Gastroesophageal sphincter (tissue), 3 donors: ENCODE results near the gene SERPINI1.

Experiments used
- CTCF ChIP-seq, 4 experiments: fragments of 200-600 bp in 2 of 4; fragments of 450-650 bp in 2 of 4; sonication (generic) in 1 of 4; IDR thresholded peaks; one replicate each; pipeline ENCODE4 v1.5.1; 2017 to 2019; ENCODE audit warnings: antibody characterized with exemption in 4 of 4, mild to moderate bottlenecking in 2 of 4, moderate library complexity in 2 of 4
- EP300 ChIP-seq: sonication (generic); formaldehyde crosslinking; IDR thresholded peaks from one replicate; pipeline ENCODE4 v1.6.1; 2017; ENCODE audit warnings: antibody characterized with exemption, mild to moderate bottlenecking
- POLR2A ChIP-seq, 2 donors: fragments of 450-650 bp; IDR thresholded peaks; one replicate each; pipeline ENCODE4 v1.6.1; 2017; ENCODE audit warnings: antibody characterized with exemption in 2 of 2, mild to moderate bottlenecking in 2 of 2, moderate library complexity in 1 of 2
- POLR2AphosphoS5 ChIP-seq: sonication (generic); formaldehyde crosslinking; IDR thresholded peaks from one replicate; pipeline ENCODE4 v1.6.1; 2017; ENCODE audit warnings: antibody characterized with exemption

- TF ChIP-seq CTCF (IDR thresholded peaks at IDR 0.05), result no peak
- TF ChIP-seq EP300, result no peak
- TF ChIP-seq POLR2A (IDR thresholded peaks at IDR 0.05), result no peak
- TF ChIP-seq POLR2AphosphoS5, result no peak
These were observed 44.8 kb downstream of the SERPINI1 start for GRCh38 chr3:167780214-167780883.
